Bronchial epithelial cell (primary cell): ENCODE measurements around the gene ANO6. TPM values are rescaled to one million over a fixed set of nuclear protein-coding genes. Genes with fewer than 3 reads are reported as not detected.

ENCODE experiments used
- DNase-seq: peaks from one replicate; pipeline ENCODE4 v3.0.0-alpha.2; 2010; ENCODE audit warnings: low read depth
- FAIRE-seq: peaks from 2 replicates; lab custom pipeline; 2011; peaks lifted over from hg19 to GRCh38; lab: Jason Lieb, UNC
- H3K27me3 ChIP-seq: 2 replicates; pipeline ENCODE4 v1.5.1; 2011; ENCODE audit warnings: low read length; ENCODE audit not compliant: control insufficient read depth, insufficient read depth
- H3K36me3 ChIP-seq: 2 replicates; pipeline ENCODE4 v1.5.1; 2011; ENCODE audit warnings: low read length; ENCODE audit not compliant: control insufficient read depth, insufficient read depth
- H3K4me3 ChIP-seq: 2 replicates; pipeline ENCODE4 v1.5.1; 2011; ENCODE audit warnings: mild to moderate bottlenecking, low read depth, low read length, control low read depth
- CTCF ChIP-seq: IDR thresholded peaks from 2 replicates; pipeline ENCODE4 v1.5.1; 2011; ENCODE audit warnings: mild to moderate bottlenecking, moderate library complexity, low read length, control low read depth, inconsistent platforms; ENCODE audit not compliant: insufficient read depth, severe bottlenecking
- total RNA-seq: library from RNA; depleted of rRNA; stranded (reverse); fragments of >200 nt; gene quantifications from 2 replicates; pipeline ENCODE4 v1.2.1, GENCODE V29; 2014

ANO6 gene
- total RNA-seq, 1 donor from 2014 or later, result 23.2 TPM

- Histone ChIP-seq H3K27me3 (no peaks in the 10 kb centered on the region), H3K36me3 (no peaks in the 10 kb centered on the region), H3K4me3 (no peak overlapping the region)
- FAIRE-seq, result no peak
- TF ChIP-seq CTCF, result no peak
- DNase-seq, result no peak
Measured at GRCh38 chr12:45435945-45436710, 220.2 kb downstream of the ANO6 start.

GRCh38 chr12:45439039-45439438 is 223.1 kb downstream of the ANO6 start:
- TF ChIP-seq CTCF, result no peak
- Histone ChIP-seq H3K4me3 (no peak overlapping the region), H3K36me3 (no peaks in the 10 kb centered on the region), H3K27me3 (no peaks in the 10 kb centered on the region)
- DNase-seq (peak; percentile 23), FAIRE-seq (no peak)

GRCh38 chr12:45446013-45446412 is 230.1 kb downstream of the ANO6 start:
- no peaks in the 10 kb centered on the region for H3K27me3 ChIP-seq
- no peak for DNase-seq
- FAIRE-seq, result no peak
- TF ChIP-seq CTCF, result no peak
- no peaks in the 10 kb centered on the region for H3K36me3 ChIP-seq
- no peak overlapping the region for H3K4me3 ChIP-seq

GRCh38 chr12:45458238-45458637 is 242.3 kb downstream of the ANO6 start:
- no peak for TF ChIP-seq CTCF
- FAIRE-seq (no peak), DNase-seq (no peak)
- Histone ChIP-seq H3K4me3 (no peak overlapping the region), H3K36me3 (no peaks in the 10 kb centered on the region), H3K27me3 (no peaks in the 10 kb centered on the region)

- FAIRE-seq (no peak), DNase-seq (no peak)
- no peaks in the 10 kb centered on the region for H3K36me3 ChIP-seq
- no peaks in the 10 kb centered on the region for H3K27me3 ChIP-seq
- TF ChIP-seq CTCF, result no peak
- no peak overlapping the region for H3K4me3 ChIP-seq
Measured at GRCh38 chr12:45458854-45459807, 243.2 kb downstream of the ANO6 start.
